PC-3 (cell line): ENCODE results near the gene REEP3.

Source experiments
- EZH2 ChIP-seq: fragments of 300-600 bp; sonication (generic); IDR thresholded peaks from one replicate; pipeline ENCODE4 v1.6.1; 2017; ENCODE audit warnings: antibody characterized with exemption, mild to moderate bottlenecking, low read length; ENCODE audit not compliant: unreplicated experiment
- EZH2phosphoT487 ChIP-seq: fragments of 300-600 bp; sonication (generic); IDR thresholded peaks from 2 replicates; pipeline ENCODE4 v1.6.1; 2018; ENCODE audit warnings: mild to moderate bottlenecking, antibody characterized with exemption, low read length, borderline replicate concordance
- TF ChIP-seq, protein P1 (sequence below): fragments of 300-600 bp; sonication (generic); conservative IDR thresholded peaks from 2 replicates; pipeline ENCODE4 v1.5.1; 2017; ENCODE audit warnings: antibody characterized with exemption, low read depth, mild to moderate bottlenecking, low read length

DNA sequence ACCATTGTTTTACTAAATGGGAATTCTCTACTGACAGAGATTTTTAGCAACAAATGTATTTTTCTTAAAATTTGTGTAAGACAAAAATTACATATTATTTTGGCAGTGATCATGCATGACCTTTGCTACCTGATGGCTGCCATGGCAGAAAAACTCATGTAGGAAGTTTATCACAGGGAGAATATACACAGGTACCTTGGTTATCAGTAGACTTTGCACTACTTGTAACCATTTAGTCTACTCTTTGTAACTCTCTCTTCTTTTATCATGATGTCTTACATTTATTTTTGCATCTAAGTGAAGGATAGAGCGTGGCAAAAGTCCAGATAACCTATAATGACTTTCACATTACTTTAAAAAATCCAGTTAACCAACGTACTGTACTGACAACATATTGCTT is 34.1 kb downstream of the REEP3 start:
- TF ChIP-seq EZH2 (no peak), EZH2phosphoT487 (no peak)
- TF ChIP-seq, protein P1, sequence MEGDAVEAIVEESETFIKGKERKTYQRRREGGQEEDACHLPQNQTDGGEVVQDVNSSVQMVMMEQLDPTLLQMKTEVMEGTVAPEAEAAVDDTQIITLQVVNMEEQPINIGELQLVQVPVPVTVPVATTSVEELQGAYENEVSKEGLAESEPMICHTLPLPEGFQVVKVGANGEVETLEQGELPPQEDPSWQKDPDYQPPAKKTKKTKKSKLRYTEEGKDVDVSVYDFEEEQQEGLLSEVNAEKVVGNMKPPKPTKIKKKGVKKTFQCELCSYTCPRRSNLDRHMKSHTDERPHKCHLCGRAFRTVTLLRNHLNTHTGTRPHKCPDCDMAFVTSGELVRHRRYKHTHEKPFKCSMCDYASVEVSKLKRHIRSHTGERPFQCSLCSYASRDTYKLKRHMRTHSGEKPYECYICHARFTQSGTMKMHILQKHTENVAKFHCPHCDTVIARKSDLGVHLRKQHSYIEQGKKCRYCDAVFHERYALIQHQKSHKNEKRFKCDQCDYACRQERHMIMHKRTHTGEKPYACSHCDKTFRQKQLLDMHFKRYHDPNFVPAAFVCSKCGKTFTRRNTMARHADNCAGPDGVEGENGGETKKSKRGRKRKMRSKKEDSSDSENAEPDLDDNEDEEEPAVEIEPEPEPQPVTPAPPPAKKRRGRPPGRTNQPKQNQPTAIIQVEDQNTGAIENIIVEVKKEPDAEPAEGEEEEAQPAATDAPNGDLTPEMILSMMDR: no peak
